GM21786 (cell line): Measurements from ENCODE around the gene OR51B5.
"Not testable (repeated sequence)": the region's sequence is repeated elsewhere in the genome, so short reads cannot be mapped to it uniquely, and the experiment has no call there.

Source experiments
- ATAC-seq: cut with Tn5 transposase; IDR thresholded peaks from one replicate; pipeline ENCODE4 v1.9.1; 2021; ENCODE audit not compliant: unreplicated experiment

OR51B5 gene

GRCh38 chr11:5336331-5336730 is 7.0 kb downstream of the OR51B5 start:
- no peak for ATAC-seq

- ATAC-seq, result no peak
Measured at GRCh38 chr11:5335170-5335569, 8.2 kb downstream of the OR51B5 start.

DNA sequence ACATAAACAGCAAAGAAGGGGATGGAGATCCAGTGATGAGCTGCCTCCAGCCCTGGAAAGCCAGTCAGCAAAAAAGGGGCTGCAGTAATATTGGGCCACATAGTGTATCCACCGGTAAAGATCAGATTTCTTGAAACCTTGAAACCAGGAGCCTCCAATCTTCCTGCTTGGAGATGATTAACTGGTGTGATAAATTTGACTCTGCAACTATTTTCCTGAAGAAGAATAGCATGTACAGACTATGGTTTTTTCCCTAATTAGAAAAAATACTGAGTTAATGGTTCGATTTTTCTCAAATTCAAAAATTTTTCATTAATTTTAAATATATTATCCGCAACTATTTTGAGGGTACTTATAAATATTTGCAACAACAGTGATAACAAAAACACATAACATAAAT is 19.1 kb downstream of the OR51B5 start, which contains the start of gene OR51B2:
TSS of gene OR51B2 (minus strand) at position 101 of the 400 bp plus-strand sequence. CDS start at position 101, 0 bp downstream.
- no peak for ATAC-seq

DNA sequence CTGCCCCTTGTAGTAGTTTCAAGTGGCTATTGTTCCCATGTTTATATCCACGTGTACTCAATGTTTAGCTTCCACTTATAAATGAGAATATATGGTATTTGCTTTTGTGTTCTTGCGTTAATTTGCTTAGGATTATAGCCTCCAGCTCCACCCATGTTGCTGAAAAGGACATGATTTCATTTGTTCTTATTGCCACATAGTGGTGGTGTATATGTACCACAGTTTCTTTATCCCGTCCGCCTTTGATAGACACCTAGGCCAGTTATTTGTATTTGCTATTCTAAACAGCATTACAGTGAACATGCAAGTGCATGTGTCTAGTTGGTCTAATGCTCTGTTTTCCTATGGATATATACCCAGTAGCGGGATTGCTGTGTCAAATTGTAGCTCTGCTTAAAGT is 26.0 kb downstream of the OR51B5 start:
- no peak for ATAC-seq

DNA sequence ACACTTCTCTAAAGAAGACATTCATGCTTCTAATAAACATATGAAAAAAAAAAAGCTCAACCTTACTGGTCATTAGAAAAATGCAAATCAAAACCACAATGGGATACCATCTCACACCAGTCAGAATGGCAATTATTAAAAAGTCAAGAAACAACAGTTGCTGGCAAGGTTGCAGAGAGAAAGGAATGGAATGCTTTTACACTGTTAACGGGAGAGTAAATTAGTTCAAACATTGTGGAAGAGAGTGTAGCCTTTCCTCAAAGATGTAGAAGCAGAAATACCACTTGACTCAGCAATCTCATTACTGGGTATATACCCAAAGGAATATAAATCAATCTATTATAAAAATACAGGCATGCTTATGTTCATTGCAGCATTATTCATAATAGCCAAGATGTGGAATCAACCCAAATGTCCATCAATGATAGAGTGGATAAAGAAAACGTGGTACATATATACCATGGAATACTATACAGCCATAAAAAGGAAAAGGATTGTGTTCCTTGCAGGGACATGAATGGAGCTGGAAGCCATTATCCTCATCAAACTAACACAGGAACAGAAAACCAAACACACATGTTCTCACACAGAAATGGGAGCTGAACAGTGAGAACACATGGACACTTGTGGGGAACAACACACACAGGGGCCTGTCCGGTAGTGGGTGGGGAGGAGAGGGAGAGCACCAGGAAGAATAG is 29.8 kb downstream of the OR51B5 start:
- ATAC-seq, result not testable (repeated sequence)

DNA sequence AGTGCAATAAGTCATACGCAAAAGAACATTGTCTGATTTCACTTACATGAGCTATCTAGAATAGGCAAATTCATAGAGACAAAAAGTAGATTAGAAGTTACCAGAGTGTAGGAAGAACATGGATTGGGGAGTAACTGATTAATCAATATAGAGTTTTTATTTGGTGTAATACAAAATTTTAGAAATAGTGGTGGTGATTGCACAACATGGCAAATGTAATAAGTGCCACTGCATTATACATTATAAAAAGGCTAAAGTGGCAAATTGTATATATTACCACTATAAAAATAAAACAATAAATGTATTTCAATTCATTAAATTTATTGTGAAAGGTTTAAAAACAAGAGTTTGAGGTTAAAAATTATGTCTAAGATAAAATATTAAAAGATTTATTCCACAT is 32.9 kb downstream of the OR51B5 start:
- ATAC-seq, result no peak

GRCh38 chr11:5307256-5308019 is 35.9 kb downstream of the OR51B5 start:
- no peak for ATAC-seq

DNA sequence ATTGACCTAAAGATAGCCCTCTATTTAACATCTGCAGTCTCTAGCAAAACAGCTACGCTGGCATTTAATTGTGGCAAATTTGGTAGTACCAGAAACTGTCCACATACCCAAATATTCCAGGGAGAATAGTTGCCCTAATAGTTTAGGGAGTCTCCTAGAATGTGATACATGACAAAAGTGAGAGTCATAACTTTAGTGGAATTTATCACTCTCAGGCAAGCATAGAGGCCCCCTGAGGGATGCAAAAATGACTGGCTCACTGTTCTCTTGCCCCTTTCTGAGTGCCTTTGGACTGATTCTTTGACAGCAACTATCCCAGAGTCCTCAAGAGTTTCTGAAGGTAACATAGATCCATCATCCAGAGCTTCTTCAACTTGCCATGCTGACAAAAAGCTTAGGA is 39.3 kb downstream of the OR51B5 start:
- no peak for ATAC-seq

- ATAC-seq, result no peak
Measured at GRCh38 chr11:5303626-5304025, 39.7 kb downstream of the OR51B5 start.

- ATAC-seq, result no peak
Measured at GRCh38 chr11:5301846-5302245, 41.5 kb downstream of the OR51B5 start, which contains the start of gene OR51B4. Gene OR51B4, minus strand, starts transcription at chr11:5301946. Its CDS starts 0 bp downstream, at chr11:5301946.

DNA sequence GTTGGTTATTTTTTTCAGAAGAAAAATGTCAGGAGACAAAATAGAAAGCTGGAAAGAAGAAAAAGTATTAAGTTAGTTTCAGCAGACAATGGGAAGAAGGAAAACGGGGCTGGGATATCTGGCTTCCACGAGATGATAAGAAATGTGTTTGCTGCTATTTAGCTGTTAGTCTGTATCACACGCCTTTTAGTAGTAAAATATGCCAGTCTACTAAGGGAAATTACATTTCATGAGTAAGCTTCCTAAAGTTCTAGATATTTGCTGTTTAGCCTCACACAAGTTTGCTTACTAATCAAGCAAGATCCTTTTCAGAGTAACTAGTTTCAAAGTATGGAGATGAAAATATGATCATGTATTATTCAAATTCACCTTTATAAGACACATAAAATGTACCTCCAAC is 43.1 kb downstream of the OR51B5 start:
- ATAC-seq, result no peak

- no peak for ATAC-seq
Measured at GRCh38 chr11:5298451-5298850, 44.9 kb downstream of the OR51B5 start.

DNA sequence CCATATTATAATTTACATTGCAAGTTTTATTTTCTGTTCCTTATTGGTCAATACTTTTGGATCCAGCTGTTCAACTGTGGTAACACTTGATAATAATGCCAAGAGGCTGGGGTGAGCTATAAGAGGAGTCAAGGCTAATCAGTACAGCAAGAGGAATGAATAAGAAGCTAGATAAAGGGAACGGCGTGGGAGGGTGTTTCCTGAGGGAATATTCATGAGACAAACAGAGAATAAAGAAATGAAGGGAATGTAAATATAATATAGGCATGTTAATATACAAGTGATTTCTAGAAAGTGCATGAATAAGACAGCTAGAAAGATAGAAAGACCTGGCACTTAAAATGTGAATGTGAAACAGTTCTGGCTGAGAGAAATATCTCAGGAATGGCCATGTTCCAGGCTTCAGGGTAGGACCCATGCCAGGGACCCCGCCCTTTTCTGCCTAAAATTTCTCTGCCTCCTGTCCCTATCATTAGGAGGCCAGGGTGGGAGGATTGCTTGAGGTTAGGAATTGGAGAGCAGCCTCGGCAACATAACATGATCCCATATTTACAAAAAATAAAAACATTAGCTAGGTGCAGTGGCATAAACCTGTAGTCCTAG is 45.5 kb downstream of the OR51B5 start:
- no peak for ATAC-seq

DNA sequence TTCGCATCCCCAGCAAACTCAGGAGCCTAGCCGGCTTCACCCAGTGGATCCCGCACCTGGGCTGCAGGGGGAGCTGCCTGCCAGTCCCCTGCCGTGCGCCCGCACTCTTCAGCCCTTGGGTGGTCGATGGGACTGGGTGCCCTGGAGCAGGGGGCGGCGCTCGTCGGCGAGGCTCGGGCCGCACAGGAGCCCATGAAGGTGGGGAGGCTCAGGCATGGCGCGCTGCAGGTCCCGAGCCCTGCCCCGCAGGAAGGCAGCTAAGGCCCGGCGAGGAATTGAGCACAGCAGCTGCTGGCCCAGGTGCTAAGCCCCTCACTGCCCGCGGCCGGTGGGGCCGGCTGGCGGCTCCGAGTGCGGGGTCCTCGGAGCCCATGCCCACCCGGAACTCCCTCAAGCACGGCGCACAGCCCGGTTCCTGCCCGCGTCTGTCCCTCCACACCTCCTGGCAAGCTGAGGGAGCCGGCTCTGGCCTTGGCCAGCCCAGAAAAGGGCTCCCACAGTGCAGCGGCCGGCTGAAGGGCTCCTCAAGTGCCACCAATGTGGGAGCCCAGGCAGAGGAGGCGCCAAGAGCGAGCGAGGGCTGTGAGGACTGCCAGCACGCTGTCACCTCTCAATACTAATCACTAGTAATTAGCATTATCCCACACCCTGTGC is 48.9 kb downstream of the OR51B5 start:
- ATAC-seq, result not testable (repeated sequence)

GRCh38 chr11:5293028-5293427 is 50.3 kb downstream of the OR51B5 start:
- ATAC-seq, result no peak
